OCI-LY7 (cell line): ENCODE data around the gene ALK.

Experiments
- CTCF ChIP-seq: fragments of 200-600 bp; sonication (generic); conservative IDR thresholded peaks from 2 replicates; pipeline ENCODE4 v1.5.1; 2014; ENCODE audit warnings: mild to moderate bottlenecking, antibody characterized with exemption, low read length, moderate library complexity, mixed read lengths
- EZH2phosphoT487 ChIP-seq: fragments of 200-600 bp; sonication (generic); IDR thresholded peaks from 2 replicates; pipeline ENCODE4 v1.6.1; 2018; ENCODE audit warnings: low read depth, borderline replicate concordance, mild to moderate bottlenecking, mixed run types, antibody characterized with exemption, low read length, moderate library complexity, mixed read lengths

GRCh38 chr2:29627279-29627711, 294.1 kb downstream of the ALK start:
- TF ChIP-seq CTCF (no peak), EZH2phosphoT487 (no peak)
